HG02588 (cell line): Measurements from ENCODE around the gene NFKBIE.
"Not testable (repeated sequence)": the region's sequence is repeated elsewhere in the genome, so short reads cannot be mapped to it uniquely, and the experiment has no call there.

ENCODE experiments used
- ATAC-seq: cut with Tn5 transposase; IDR thresholded peaks from one replicate; pipeline ENCODE4 v1.9.1; 2021; ENCODE audit warnings: mild to moderate bottlenecking, moderate library complexity; ENCODE audit not compliant: unreplicated experiment

Gene NFKBIE

GRCh38 chr6:44247338-44248302 lies 17.7 kb downstream of the NFKBIE start:
- peak; percentile 32 for ATAC-seq

- peak; percentile 56 for ATAC-seq
These were observed 18.6 kb downstream of the NFKBIE start, which contains the start of gene HSP90AB1 for GRCh38 chr6:44246663-44247337. Gene HSP90AB1, plus strand, starts transcription at chr6:44247101. Its CDS starts 1,529 bp downstream, at chr6:44248630.

GRCh38 chr6:44245912-44246662 lies 19.3 kb downstream of the NFKBIE start:
- peak; percentile 53 for ATAC-seq

GRCh38 chr6:44245391-44245911 lies 19.9 kb downstream of the NFKBIE start:
- ATAC-seq: no peak

GRCh38 chr6:44243345-44243744 lies 22.0 kb downstream of the NFKBIE start:
- no peak for ATAC-seq

- no peak for ATAC-seq
These were observed 26.5 kb downstream of the NFKBIE start for GRCh38 chr6:44238687-44239350.

- peak; percentile 81 for ATAC-seq
These were observed 27.4 kb downstream of the NFKBIE start for GRCh38 chr6:44237813-44238433.

GRCh38 chr6:44237021-44237812 lies 28.1 kb downstream of the NFKBIE start:
- ATAC-seq: peak; percentile 56

GRCh38 chr6:44235891-44236516 lies 29.3 kb downstream of the NFKBIE start:
- ATAC-seq: no peak

GRCh38 chr6:44235269-44235668 lies 30.1 kb downstream of the NFKBIE start:
- ATAC-seq: no peak

- no peak for ATAC-seq
These were observed 31.0 kb downstream of the NFKBIE start for GRCh38 chr6:44234101-44235025.

- ATAC-seq: no peak
These were observed 31.7 kb downstream of the NFKBIE start for GRCh38 chr6:44233567-44234100.

- no peak for ATAC-seq
These were observed 32.4 kb downstream of the NFKBIE start for GRCh38 chr6:44232676-44233566.

GRCh38 chr6:44231426-44231825 lies 33.9 kb downstream of the NFKBIE start:
- not testable (repeated sequence) for ATAC-seq

- ATAC-seq: no peak
These were observed 35.2 kb downstream of the NFKBIE start for GRCh38 chr6:44230034-44230675.
